ENCODE results near the gene ZNF275.

DNA sequence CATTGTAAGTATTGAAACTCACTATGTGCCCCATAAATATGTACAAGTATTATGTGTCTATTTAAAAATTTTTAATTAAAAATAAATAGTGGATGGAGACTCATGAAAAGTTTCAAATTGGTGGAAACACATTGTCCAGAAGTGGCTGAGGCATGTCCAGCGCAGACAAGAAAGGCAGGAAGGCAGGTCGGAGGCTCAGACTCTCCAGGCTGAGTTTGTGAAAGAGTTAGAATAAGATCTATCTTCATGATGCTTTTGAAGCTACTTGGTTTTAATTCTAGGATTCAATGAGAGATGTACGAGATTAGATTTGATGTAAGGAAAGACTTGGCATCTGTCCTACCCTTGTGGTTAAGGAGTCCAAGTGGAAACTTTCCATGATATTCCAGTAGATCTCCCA is 32.2 kb upstream of the ZNF275 start:
- TF ChIP-seq, protein P1, sequence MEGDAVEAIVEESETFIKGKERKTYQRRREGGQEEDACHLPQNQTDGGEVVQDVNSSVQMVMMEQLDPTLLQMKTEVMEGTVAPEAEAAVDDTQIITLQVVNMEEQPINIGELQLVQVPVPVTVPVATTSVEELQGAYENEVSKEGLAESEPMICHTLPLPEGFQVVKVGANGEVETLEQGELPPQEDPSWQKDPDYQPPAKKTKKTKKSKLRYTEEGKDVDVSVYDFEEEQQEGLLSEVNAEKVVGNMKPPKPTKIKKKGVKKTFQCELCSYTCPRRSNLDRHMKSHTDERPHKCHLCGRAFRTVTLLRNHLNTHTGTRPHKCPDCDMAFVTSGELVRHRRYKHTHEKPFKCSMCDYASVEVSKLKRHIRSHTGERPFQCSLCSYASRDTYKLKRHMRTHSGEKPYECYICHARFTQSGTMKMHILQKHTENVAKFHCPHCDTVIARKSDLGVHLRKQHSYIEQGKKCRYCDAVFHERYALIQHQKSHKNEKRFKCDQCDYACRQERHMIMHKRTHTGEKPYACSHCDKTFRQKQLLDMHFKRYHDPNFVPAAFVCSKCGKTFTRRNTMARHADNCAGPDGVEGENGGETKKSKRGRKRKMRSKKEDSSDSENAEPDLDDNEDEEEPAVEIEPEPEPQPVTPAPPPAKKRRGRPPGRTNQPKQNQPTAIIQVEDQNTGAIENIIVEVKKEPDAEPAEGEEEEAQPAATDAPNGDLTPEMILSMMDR (conservative IDR thresholded peaks at IDR 0.05 in 1 of 2, IDR thresholded peaks at IDR 0.05 in 1 of 2; ENCODE audit: extremely low read depth in 1 of 2, insufficient read depth in 1 of 2, low read depth in 1 of 2, low read length in 2 of 2) = no peak
- no peak for TF ChIP-seq EZH2 (IDR thresholded peaks at IDR 0.05; ENCODE audit: borderline replicate concordance, low read length)
